T-helper 1 cell (primary cell): ENCODE results near the gene TRAPPC11.
"Not testable (repeated sequence)": the region's sequence is repeated elsewhere in the genome, so short reads cannot be mapped to it uniquely, and the experiment has no call there.

Experiments used
- DNase-seq, 5 donors: peaks; one replicate each; pipeline ENCODE4 v3.0.0-alpha.2; 2012 to 2020
- total RNA-seq, 4 donors: gene quantifications; one replicate each; lab custom pipeline; 2026; lab: John Stamatoyannopoulos, UW

Gene TRAPPC11
- 31.9 to 58.7 (median 57.2) reads per million in 4 donors for total RNA-seq

- peak; percentile 91 to 97 (median 93) for DNase-seq
These were observed at the start of gene TRAPPC11, which contains the start of gene RWDD4 for GRCh38 chr4:183659029-183659871. TSS of gene TRAPPC11 (plus strand) at chr4:183659293. CDS start at chr4:183663868, 4,575 bp downstream. TSS of gene RWDD4 (minus strand) at chr4:183659185. CDS start at chr4:183658952, 233 bp downstream.

GRCh38 chr4:183610033-183610432 is 49.1 kb upstream of the TRAPPC11 start:
- no peak for DNase-seq

- DNase-seq: no peak
These were observed 48.5 kb upstream of the TRAPPC11 start for GRCh38 chr4:183610613-183611012.

GRCh38 chr4:183611210-183611830 is 47.8 kb upstream of the TRAPPC11 start:
- no peak for DNase-seq

GRCh38 chr4:183612329-183613250 is 46.5 kb upstream of the TRAPPC11 start:
- DNase-seq: no peak

- DNase-seq: no peak
These were observed 42.0 kb upstream of the TRAPPC11 start for GRCh38 chr4:183617075-183617474.

GRCh38 chr4:183618681-183619080 is 40.4 kb upstream of the TRAPPC11 start:
- DNase-seq: no peak

GRCh38 chr4:183620421-183620820 is 38.7 kb upstream of the TRAPPC11 start:
- no peak for DNase-seq

- DNase-seq: no peak
These were observed 37.2 kb upstream of the TRAPPC11 start for GRCh38 chr4:183621875-183622274.

GRCh38 chr4:183624548-183624947 is 34.5 kb upstream of the TRAPPC11 start:
- DNase-seq: no peak

- no peak for DNase-seq
These were observed 32.9 kb upstream of the TRAPPC11 start for GRCh38 chr4:183626168-183626567.

- not testable (repeated sequence) for DNase-seq
These were observed 31.8 kb upstream of the TRAPPC11 start for GRCh38 chr4:183627286-183627685.

- DNase-seq: no peak
These were observed 31.0 kb upstream of the TRAPPC11 start for GRCh38 chr4:183627979-183628588.

GRCh38 chr4:183631577-183632198 is 27.4 kb upstream of the TRAPPC11 start:
- no peak for DNase-seq

- no peak for DNase-seq
These were observed 26.4 kb upstream of the TRAPPC11 start for GRCh38 chr4:183632689-183633088.

GRCh38 chr4:183633476-183634400 is 25.4 kb upstream of the TRAPPC11 start:
- peak in 1 of 5 donors; percentile 15 for DNase-seq

GRCh38 chr4:183635321-183635720 is 23.8 kb upstream of the TRAPPC11 start:
- DNase-seq: no peak

GRCh38 chr4:183635741-183636140 is 23.4 kb upstream of the TRAPPC11 start:
- no peak for DNase-seq

- no peak for DNase-seq
These were observed 22.6 kb upstream of the TRAPPC11 start for GRCh38 chr4:183636503-183636902.

- DNase-seq: no peak
These were observed 22.2 kb upstream of the TRAPPC11 start for GRCh38 chr4:183636923-183637322.

- peak in 1 of 5 donors; percentile 17 for DNase-seq
These were observed 21.6 kb upstream of the TRAPPC11 start for GRCh38 chr4:183637461-183637860.
